ENCODE measurements around the gene PBX3.

- TF ChIP-seq POLR2A (IDR thresholded peaks at IDR 0.05; ENCODE audit: low read depth, low read length) (no peak), POLR2AphosphoS5 (IDR thresholded peaks at IDR 0.05; ENCODE audit: low read depth, low read length) (no peak)
Measured at GRCh38 chr9:125831054-125831453, 83.9 kb downstream of the PBX3 start.
